Aortic smooth muscle cell (primary cell): ENCODE data around the gene GHR. TPM values are rescaled to one million over a fixed set of nuclear protein-coding genes. Genes with fewer than 3 reads are reported as not detected.

Experiments used
- total RNA-seq: library from RNA; depleted of rRNA; stranded (reverse); fragments of >200 nt; gene quantifications from 2 replicates; pipeline ENCODE4 v1.2.3, GENCODE V29; 2014

GHR gene
- 3.4 and 3.6 TPM in 2 replicates for total RNA-seq

DNA sequence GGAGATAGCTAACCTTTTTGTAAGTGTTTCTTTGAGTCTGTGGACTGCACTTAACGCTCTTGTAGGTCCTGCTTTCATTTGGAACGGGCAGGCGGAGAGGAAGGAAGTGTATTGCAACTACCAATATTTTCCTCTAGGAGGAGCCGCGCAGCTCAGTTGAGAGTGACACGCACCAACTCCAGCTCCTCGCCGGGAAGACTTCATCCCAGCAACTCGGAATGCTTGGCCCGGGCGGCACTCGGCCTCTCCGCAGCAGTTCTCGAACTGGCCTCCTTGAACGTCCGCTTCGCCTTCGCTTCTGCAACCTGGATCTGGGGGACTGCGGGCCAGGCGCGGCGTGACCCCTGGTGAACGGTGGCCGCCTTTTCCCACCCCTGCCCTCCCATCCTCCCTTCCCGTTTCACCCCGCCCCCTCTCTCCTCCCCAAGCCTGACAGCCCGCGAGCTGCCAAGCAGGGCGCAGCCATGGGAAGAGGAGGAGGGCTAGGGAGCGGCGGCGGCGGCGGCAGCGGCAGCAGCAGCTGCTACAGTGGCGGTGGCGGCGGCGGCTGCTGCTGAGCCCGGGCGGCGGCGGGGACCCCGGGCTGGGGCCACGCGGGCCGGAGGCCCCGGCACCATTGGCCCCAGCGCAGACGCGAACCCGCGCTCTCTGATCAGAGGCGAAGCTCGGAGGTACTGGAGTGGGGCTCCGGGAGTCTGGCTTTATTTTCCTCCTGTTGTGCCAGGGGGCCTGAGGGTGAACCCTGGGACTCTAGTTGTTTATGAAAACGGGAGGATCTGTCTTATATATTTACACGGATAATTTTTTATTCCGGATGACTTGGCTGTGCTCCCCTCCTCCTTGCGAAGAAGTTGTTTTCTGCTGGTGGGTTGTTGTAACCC is at the start of gene GHR:
Gene GHR, plus strand, starts transcription at position 155 of the 881 bp plus-strand sequence. CDS start 142,436 bp downstream, outside the sequence.

DNA sequence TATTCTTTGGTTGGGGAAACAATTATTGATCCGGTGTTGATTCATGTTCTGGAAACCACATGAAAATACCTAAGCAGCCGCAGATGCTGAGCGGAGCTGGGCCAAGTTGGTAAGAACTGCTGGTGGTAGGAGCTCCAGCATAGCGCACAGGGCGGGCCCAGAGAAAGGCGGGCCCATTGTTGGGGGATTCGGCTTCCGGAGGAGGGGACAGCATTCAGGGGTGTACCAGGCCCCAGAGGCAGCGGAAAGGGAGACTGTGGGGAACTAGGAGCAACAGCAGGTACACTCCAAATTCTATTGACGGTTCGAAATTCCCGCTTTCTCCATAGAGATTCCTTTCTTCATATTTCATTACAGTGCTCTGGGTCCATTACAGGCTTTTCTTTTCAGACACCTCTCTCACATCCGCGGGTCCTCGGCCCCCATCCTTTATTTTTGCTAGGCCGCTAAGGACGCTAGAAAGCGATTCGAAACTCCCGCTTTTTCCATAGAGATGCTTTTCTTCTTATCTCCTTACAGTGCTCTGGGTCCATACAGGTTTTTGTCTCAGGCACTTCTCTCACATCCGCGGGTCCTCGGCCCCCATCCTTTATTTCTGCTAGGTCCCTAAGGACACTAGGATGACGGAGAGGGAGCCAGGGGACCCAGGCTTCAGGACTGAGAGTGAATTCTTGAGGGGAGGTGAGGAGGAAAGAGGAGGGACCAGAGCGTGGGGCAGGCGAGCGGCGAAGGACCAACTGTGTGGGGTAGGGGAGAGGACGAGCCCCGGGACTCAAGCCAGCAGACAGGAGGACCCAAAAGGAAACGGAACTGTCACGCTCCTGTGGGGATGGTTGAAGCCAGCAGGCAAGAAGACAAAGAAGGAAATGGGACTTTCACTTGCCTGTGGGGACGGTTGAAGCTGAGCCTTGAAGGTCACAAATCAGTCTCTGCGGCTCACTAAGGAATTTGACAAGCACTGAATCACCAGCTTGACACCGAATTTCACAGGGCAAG is 333.7 kb downstream of the GHR start, which contains the start of gene CCDC152:
Gene CCDC152, plus strand, starts transcription at position 213 of the 996 bp plus-strand sequence. CDS start 2,304 bp downstream, outside the sequence.

